GM19023 (cell line): ENCODE measurements around the gene BIRC5.

Experiments
- ATAC-seq: cut with Tn5 transposase; IDR thresholded peaks from one replicate; pipeline ENCODE4 v1.9.1; 2021; ENCODE audit warnings: mild to moderate bottlenecking, moderate library complexity; ENCODE audit not compliant: unreplicated experiment

BIRC5 gene

DNA sequence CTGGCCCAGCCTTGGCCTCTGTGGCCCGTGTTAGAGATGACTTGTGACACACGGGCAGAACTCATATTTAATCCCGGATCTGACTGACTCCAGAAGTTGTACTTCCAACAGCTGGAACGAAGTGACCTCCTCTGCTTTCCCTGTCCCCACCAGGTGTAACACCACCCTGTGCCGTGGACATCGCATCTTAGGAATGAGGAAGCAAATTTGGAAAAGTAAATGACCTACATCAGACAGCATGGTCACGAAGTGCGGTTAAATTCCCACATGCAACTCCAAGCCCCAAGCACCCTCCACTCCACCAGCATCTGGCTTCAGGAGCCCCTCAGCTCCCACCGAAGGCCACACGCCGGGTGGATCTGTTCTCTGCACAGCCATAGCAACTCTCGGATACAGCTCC is 30.1 kb upstream of the BIRC5 start:
- no peak for ATAC-seq

DNA sequence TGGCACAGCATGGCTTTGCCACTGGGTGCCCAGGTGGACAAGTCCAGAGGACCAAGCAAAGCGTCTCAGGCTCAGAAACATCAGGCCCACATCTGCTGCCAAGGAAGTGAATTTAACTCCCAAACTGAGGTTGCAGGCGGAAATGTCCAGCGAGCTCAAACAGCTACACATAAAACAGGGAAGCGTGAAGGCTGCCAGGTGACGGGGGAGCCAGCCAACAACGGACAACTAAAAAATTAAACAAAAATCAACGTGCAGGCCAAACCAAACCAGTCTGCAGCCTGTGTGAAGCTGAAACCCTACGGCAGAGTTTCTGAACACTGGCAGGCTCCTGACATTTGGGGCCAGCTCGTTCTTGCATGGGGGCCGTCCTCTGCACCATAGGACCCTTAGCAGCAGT is 29.7 kb upstream of the BIRC5 start:
- no peak for ATAC-seq

- no peak for ATAC-seq
Measured at GRCh38 chr17:78184868-78185267, 29.2 kb upstream of the BIRC5 start.

DNA sequence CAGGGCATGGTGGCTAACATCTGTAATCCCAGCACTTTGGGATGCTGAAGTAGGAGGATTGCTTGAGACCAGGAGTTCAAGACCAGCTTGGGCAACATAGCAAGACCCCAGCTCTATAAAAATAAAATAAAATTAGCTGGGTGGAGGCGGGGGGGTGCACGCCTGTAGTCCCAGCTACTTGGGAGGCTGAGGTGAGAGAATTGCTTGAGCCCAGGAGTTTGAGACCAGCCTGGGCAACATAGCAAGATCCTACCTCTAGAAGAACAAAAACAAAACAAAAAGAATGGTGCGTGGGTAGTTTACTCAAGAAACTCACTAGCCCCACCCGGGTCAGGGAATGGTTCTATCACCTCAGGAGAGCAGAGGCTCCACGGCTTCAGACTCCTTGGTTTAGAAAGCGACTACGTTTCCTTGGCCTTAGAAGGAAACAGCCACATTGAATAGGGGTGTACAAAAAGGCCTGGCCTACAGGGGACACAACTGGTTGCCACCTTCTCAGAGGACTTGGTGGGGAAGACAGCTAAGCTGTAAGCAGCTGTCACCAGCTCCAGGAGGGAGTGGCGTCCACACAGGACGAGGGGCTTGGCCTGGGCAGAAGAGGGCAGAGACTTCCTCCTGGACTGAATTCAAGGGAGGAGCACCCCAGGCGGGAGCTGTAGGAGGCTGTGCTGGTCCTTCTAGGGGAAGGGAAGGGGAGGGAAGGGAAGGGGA is 27.9 kb upstream of the BIRC5 start:
- no peak for ATAC-seq

- ATAC-seq = peak; percentile 93
Measured at GRCh38 chr17:78186692-78187595, 27.1 kb upstream of the BIRC5 start, which contains the start of the genes AFMID and TK1. Gene AFMID (plus strand): TSS chr17:78187362. CDS start chr17:78187371, 9 bp downstream. Gene TK1 (minus strand): TSS chr17:78187052. CDS start chr17:78186994, 58 bp downstream.

- no peak for ATAC-seq
Measured at GRCh38 chr17:78196716-78197115, 17.3 kb upstream of the BIRC5 start.

GRCh38 chr17:78197147-78197832 is 16.8 kb upstream of the BIRC5 start:
- no peak for ATAC-seq

DNA sequence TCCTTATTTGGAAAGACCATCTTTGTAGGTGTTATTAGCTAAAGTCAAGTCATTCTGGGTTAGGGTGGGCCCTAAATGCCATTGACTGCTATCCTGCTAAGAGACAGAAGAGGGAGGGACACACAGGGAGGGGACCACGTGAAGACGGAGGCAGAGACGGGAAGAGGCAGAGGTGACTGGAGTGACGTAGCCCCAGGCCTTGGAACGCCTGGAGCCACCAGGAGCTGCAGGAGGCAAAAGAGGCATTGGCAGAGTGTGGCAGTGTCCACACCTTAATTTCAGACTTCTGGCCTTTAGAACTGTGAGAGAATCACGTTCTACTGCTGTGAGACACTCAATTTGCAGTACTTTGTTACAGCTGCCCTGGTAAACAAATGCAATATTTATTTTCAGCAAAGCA is 13.6 kb upstream of the BIRC5 start:
- ATAC-seq = no peak

- ATAC-seq = no peak
Measured at GRCh38 chr17:78202666-78203065, 11.4 kb upstream of the BIRC5 start.

DNA sequence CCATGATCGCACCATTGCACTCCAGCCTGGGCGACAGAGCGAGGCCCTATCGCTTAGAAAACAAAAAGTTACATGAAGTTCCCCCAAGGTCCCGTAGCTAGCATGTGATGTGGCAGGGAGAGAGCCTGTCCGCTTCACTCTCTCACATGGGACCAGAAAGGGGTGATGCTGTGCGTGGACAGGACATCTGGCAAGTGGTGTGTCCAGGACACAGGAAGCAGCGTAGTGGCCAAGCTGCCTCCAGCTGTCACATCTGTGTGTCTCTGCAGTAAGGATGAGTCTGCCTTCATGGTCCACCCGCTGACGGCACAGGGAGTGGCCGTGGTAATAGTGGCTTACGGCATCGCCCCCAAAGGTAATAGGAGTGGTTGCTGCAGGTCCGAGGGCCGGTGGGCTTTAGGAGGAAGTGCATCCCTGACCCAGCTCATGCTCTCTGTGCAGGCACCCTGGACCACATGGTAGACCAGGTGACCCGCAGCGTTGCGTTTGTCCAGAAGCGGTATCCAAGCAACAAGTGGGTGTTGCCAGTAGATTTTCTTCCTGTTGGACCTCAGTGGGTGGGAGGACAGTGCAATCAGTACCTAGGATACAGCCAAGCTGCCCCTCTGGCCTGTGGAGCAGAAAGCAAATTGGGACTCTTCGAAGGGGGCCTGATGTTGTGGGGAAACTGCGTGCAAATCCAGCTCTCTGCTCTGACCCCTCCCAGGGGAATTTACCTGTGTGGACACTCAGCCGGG is 9.5 kb upstream of the BIRC5 start:
- ATAC-seq = no peak

GRCh38 chr17:78205124-78205775 is 8.8 kb upstream of the BIRC5 start:
- no peak for ATAC-seq

GRCh38 chr17:78206298-78206697 is 7.8 kb upstream of the BIRC5 start:
- ATAC-seq = no peak

GRCh38 chr17:78208486-78208885 is 5.6 kb upstream of the BIRC5 start:
- ATAC-seq = no peak

DNA sequence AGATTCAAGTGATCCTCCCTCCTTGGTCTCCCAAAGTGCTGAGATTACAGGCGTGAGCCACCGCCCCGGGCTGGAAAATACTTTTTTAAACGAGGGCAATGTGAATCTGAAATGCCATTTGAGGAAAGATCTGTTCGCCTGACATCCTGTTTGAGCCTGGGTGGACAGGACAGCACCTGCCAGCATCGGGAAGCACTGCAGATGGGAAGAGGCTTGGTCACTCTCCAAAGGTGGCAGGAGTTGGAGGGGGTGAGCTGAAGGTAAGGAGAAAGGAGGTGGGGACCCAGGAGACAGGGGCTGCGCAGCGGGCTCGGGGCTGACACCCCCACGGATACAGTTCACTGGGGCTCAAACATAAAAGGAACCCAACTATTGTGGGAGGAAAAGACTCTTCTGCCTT is 3.9 kb upstream of the BIRC5 start:
- no peak for ATAC-seq

DNA sequence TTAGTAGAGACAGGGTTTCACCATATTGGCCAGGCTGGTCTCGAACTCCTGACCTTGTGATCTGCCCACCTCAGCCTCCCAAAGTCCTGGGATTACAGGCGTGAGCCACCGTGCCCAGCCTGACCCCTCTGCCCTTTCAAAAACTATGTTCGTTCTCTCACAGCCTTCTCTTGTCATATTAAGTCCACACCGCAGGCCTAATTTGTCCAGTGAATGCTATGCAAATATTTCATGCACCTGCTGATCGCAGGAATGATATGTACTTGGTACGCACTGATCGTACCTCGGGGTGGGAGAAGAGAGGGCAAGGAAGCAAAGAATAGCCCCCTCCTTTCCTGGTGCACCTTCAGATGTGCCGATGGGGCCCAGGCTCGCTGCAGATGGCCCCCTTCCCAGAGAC is 3.0 kb upstream of the BIRC5 start:
- no peak for ATAC-seq

- ATAC-seq = no peak
Measured at GRCh38 chr17:78214706-78215061, 631 bp downstream of the BIRC5 start.

DNA sequence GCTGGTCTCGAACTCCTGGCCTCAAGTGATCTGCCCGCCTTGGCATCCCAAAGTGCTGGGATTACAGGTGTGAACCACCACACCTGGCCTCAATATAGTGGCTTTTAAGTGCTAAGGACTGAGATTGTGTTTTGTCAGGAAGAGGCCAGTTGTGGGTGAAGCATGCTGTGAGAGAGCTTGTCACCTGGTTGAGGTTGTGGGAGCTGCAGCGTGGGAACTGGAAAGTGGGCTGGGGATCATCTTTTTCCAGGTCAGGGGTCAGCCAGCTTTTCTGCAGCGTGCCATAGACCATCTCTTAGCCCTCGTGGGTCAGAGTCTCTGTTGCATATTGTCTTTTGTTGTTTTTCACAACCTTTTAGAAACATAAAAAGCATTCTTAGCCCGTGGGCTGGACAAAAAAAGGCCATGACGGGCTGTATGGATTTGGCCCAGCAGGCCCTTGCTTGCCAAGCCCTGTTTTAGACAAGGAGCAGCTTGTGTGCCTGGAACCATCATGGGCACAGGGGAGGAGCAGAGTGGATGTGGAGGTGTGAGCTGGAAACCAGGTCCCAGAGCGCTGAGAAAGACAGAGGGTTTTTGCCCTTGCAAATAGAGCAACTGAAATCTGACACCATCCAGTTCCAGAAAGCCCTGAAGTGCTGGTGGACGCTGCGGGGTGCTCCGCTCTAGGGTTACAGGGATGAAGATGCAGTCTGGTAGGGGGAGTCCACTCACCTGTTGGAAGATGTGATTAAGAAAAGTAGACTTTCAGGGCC is 5.5 kb downstream of the BIRC5 start:
- no peak for ATAC-seq

GRCh38 chr17:78223061-78223460 is 9.0 kb downstream of the BIRC5 start:
- ATAC-seq = no peak

- ATAC-seq = no peak
Measured at GRCh38 chr17:78223765-78224164, 9.7 kb downstream of the BIRC5 start.
